Activated CD8-positive, alpha-beta memory T cell treated with anti-CD3 and anti-CD28 coated beads, Interleukin-2, amount 50 U/mL, for 4 hours (primary cell): Measurements from ENCODE around the gene ZBED5.
"Not testable (repeated sequence)": the region's sequence is repeated elsewhere in the genome, so short reads cannot be mapped to it uniquely, and the experiment has no call there.

Experiments used
- DNase-seq: peaks from one replicate; pipeline ENCODE4 v3.0.0-alpha.2; 2020

ZBED5 gene

DNA sequence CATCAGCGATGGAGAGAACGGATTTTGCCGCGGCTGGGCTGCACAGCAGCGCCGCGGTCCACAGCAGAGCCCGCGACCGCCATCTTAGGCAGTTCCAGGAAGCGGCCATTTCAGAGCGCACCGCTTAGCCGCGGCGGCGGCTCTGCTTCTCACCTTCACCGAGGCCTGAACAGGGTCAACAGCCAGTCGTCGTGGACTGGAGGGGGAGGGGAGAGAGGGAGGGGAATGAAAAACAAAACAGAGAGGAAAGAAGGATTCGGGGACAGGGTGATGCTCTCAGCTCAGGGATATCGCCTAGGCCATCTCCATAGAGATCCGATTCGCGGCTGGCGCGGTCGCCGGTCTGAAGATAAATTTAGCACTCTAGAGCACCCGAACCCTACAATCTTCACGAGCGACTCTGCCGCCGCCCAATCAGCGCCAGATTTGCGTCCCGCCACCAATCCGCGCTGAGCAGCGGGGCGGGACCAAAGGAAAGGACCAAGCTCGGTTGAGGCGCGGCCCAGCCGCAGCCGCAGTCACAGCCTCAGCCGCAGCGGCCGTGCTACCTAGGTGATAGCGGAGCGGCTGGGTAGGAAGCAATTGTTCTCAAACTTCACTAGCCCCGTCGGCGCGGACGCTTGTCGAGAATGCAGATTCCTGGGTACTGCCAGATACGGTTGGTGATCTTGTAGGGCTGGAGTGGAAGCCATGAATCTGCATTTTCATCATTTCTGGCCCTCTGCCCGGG lies at the start of gene ZBED5:
TSS of gene ZBED5 (minus strand) at position 345 of the 730 bp plus-strand sequence. CDS start 3,108 bp downstream, outside the sequence.
- DNase-seq: peak; percentile 94

GRCh38 chr11:10906521-10906920 lies 48.7 kb upstream of the ZBED5 start:
- no peak for DNase-seq

DNA sequence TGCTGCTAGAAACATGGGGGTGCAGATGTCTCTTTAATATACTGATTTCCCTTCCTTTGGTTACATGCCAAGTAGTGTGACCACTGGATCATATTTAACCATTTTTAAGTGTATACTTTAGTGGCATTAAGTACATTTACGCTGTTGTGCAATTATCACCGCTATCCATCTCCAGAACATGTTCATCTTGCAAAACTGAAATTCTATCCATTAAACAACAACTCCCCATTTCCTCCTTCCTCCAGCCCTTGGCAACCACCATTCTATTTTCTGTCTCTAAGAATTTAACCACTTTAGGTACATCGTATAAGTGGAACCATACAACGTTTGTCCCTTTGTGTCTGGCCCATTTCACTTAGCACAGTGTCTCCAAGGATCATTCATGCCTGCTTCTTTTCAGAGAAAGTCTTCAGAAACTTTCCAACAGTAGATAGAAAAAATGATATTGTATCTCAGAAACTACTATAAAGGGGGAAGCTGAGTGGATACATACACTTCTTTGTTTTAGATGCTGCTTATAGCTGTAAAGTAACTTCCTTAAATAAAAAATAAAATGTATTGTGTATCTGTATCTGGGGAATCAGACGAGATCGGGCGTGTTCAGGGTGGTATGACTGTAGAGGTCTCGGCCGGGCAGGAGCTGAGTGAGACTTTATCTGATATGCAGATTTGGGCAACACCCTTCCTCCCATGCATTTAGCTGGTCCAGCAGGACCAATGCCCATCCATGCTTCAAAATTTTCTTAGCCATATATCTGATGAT lies 44.6 kb upstream of the ZBED5 start:
- no peak for DNase-seq

GRCh38 chr11:10900681-10901415 lies 43.0 kb upstream of the ZBED5 start:
- DNase-seq: no peak

DNA sequence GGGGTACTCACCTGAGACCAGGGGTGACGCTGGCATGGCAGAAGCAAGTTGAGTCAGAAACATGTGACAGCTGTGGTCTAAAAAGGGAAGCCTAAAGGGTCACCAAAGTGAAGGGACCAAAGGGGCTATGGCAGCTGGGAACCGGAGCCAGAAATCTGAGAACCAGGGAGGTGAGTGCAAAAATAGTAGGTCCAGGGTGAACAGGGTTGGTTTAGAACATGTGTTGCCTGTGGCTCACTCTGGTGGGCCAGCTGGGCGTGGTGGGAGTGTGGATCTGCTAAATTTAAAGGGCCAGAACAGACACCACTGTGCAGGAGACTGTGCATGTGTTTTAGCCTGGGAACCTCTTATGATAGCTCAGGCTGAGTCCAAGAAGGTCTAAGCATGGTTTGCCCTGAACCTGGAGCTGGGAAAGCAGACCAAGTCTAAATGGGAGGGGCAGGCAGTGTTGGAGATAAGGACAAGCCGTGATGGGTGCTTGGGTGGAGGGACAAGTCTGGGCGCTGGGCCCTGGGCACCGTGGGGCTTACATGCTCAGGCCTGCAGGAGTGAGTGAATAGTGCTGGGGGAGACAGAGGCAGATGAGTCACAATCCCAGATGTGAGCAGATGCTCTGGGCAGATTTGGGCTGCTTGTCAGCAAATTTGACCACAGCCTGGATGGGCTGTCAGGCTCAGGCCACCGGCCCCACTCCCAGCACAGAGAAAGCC lies 41.4 kb upstream of the ZBED5 start:
- DNase-seq: no peak

GRCh38 chr11:10898763-10899025 lies 40.8 kb upstream of the ZBED5 start:
- DNase-seq: no peak

DNA sequence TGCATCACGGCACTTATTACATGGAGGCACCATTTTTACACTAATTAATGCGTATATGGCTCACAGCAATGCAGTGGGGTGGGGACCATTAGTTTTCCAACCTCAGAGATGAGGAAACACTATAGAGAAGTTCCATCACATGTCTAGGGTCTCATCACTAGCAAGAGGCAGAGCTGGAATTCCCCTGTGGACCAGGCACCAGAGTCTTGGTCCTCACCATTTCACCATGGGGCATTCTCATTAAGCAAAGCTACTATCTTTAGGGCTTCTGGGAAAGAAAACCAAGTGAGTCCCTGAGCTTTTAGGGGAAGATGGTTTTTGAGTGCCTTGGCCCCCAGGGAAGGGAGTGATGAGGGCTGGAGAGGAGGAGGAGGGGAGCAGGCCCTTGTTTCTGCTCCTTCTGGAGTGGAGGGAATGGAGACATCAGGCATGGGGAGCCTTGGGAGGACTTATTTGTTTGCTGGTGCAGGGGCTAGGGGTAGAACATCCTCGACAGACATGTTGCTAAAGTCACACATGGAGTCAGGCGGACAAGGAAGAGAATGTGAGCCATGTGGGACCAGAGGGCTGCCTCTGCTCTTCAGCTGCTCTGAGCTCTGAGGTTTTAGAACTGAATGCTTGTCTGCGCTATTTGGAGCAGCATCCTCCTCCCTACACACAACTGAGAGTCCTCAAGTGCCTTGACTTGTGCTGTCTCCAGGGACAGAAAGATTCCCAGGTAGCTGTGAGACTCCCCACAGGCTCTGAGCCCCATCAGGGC lies 40.3 kb upstream of the ZBED5 start:
- DNase-seq: no peak

GRCh38 chr11:10897150-10897549 lies 39.3 kb upstream of the ZBED5 start:
- DNase-seq: no peak

- DNase-seq: no peak
Measured at GRCh38 chr11:10896493-10896892, 38.6 kb upstream of the ZBED5 start.

DNA sequence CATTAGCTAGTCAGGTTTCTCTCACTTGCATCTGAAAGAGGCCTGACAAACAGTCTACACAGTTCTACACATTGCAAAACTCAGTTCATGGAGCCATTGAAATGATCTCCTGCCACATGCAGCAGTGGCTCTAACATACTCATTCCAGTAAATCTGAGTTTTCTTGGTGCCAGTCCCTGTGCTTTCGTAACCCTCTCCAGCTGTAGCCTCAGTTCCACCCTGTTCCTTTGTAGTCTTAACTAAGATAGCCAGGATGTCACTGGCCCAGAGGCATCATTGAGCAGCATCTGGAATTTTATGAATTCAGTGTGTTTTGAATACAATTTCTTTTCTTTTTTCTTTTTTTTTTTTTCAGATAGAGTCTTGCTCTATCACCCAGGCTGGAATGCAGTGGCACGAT lies 37.4 kb upstream of the ZBED5 start:
- DNase-seq: no peak

DNA sequence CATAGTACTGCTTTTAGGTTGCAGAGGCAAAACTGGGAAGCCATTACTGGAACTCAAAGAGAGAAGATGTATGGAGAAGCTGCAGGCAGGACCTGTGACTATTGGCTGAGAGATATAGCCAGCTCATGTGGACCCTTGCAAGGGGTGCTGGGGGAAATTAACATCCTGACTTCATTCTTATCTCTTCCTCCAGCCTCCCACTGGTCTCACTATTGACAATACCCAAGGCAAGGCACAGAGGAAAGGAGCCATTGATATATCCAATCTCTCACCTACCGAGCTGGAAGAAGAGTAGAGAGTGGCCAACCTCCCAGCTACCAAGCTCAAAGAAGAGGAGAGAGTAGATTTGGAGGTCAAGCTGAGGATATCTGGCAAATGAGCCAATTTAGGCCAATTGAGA lies 36.8 kb upstream of the ZBED5 start:
- no peak for DNase-seq

- no peak for DNase-seq
Measured at GRCh38 chr11:10893714-10894151, 35.9 kb upstream of the ZBED5 start.

- no peak for DNase-seq
Measured at GRCh38 chr11:10892250-10892649, 34.4 kb upstream of the ZBED5 start.

GRCh38 chr11:10891151-10891720 lies 33.4 kb upstream of the ZBED5 start:
- no peak for DNase-seq

- DNase-seq: not testable (repeated sequence)
Measured at GRCh38 chr11:10890083-10890482, 32.2 kb upstream of the ZBED5 start.

GRCh38 chr11:10887307-10887706 lies 29.5 kb upstream of the ZBED5 start:
- DNase-seq: no peak

- DNase-seq: no peak
Measured at GRCh38 chr11:10886652-10887250, 28.9 kb upstream of the ZBED5 start.

DNA sequence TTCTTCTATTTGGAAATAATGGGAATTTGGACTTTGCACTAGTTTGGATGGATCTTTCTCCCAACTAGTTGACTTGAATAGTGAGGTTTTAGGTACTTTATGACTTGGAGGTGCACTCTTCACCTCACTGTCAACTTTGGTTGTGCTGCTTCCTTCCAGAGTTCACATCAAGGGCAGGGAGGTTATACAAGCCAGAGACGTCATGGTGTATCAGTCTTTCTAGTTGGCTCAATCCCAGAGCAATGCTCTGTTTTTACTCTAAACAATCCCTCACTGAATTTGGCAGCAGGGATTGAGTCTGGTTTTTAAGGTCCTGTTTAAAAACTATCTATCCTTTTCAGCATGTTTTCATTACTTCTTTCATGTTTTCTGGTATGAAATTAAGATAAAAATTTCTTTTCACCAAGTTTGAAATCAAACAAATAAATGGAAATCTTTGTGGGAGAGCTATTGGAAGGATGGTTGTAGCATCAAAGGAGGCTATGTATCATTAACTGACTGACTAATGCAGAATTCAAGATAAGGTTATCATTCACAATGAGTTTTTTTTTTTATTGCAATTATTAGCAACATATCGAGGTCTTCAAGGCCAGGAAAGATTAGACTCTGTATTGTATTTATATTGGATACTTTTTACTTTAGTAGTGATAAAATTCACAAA lies 28.0 kb upstream of the ZBED5 start:
- DNase-seq: no peak

DNA sequence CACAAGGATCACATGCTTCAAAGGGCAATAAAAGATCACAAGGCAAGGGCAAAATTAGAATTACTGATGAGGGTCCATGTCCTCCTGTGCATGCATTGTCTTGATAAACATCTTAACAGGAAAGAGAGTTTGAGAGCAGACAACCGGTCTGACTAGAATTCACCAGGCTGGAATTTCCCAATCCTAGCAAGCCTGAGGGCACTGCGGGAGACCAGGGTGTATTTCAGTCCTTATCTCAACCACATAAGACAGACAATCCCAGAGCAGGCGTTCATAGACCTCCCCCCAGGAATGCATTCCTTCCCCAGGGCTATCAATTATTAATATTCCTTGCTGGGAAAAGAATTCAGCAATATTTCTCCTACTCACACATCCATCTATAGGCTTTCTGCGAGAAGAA lies 26.4 kb upstream of the ZBED5 start:
- DNase-seq: not testable (repeated sequence)

DNA sequence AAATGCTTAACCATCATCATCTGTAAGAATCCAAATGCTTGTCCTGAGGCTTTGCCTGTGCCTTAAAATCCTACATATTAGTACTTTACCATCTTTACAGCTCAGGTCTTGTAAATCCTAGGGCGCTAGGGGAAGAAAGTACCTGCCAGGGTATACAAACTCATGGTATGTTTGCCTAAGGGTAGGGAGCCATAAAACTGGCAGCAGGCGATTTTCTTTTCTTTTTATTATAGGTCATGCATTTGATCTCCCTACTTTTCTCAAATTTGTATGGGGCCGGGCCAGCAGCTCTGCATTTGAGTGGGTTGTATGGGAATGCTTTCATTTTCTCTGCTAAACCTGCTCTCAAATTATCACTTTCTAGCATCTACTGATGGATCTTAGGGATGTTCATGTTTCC lies 24.0 kb upstream of the ZBED5 start:
- no peak for DNase-seq
